ENCODE measurements around the gene APELA.

APELA gene

GRCh38 chr4:164866817-164867490 lies 10.0 kb upstream of the APELA start:
- ChIA-PET CTCF (no interaction called here), POLR2A (no interaction called here)
- no peak for DNase-seq (ENCODE audit: extremely low spot score)
- TF ChIP-seq HDGF (IDR thresholded peaks at IDR 0.05; ENCODE audit: borderline replicate concordance) (no peak), ZNF384 (IDR thresholded peaks at IDR 0.05) (no peak), LEF1 (IDR thresholded peaks at IDR 0.05; ENCODE audit: borderline replicate concordance) (no peak), PKNOX1 (IDR thresholded peaks at IDR 0.05) (no peak), CTBP1 (IDR thresholded peaks at IDR 0.05; ENCODE audit: borderline replicate concordance) (no peak), SUZ12 (IDR thresholded peaks at IDR 0.05) (no peak), FOXM1 (IDR thresholded peaks at IDR 0.05; ENCODE audit: borderline replicate concordance) (no peak), TARDBP (IDR thresholded peaks at IDR 0.05) (no peak), ELF4 (IDR thresholded peaks at IDR 0.05) (no peak), SP1 (IDR thresholded peaks at IDR 0.05) (no peak), BHLHE40 (IDR thresholded peaks at IDR 0.05; ENCODE audit: borderline replicate concordance) (no peak)

- POLR2A ChIA-PET, result no interaction called here
Observed at GRCh38 chr4:164871673-164872072, 5.3 kb upstream of the APELA start.

GRCh38 chr4:164872481-164872880 lies 4.5 kb upstream of the APELA start:
- TF ChIP-seq LEF1 (IDR thresholded peaks at IDR 0.05; ENCODE audit: borderline replicate concordance) (no peak), FOXK2 (IDR thresholded peaks at IDR 0.05) (no peak), PKNOX1 (IDR thresholded peaks at IDR 0.05) (no peak), SUZ12 (IDR thresholded peaks at IDR 0.05) (no peak), HDGF (IDR thresholded peaks at IDR 0.05; ENCODE audit: borderline replicate concordance) (no peak)
- CTCF ChIA-PET, result no interaction called here
- POLR2A ChIA-PET, result no interaction called here

More at GRCh38 chr4:164871673-164872072, 5.3 kb upstream of the APELA start:
- DNase-seq (ENCODE audit: extremely low spot score), result no peak
- CTCF ChIA-PET, result no interaction called here
- TF ChIP-seq BHLHE40 (IDR thresholded peaks at IDR 0.05; ENCODE audit: borderline replicate concordance), result no peak
- TF ChIP-seq FOXM1 (IDR thresholded peaks at IDR 0.05; ENCODE audit: borderline replicate concordance), result no peak
- TF ChIP-seq ELF4 (IDR thresholded peaks at IDR 0.05), result no peak
- TF ChIP-seq FOXK2 (IDR thresholded peaks at IDR 0.05), result no peak
- TF ChIP-seq SP1 (IDR thresholded peaks at IDR 0.05), result no peak
- TF ChIP-seq CTBP1 (IDR thresholded peaks at IDR 0.05; ENCODE audit: borderline replicate concordance), result no peak
- no peak for TF ChIP-seq ZNF384 (IDR thresholded peaks at IDR 0.05)
- no peak for TF ChIP-seq FOXA1 (IDR thresholded peaks at IDR 0.05)
- no peak for TF ChIP-seq ARNT (IDR thresholded peaks at IDR 0.05)
- no peak for TF ChIP-seq L3MBTL2 (conservative IDR thresholded peaks at IDR 0.05)
- TF ChIP-seq LEF1 (IDR thresholded peaks at IDR 0.05; ENCODE audit: borderline replicate concordance), result no peak
- TF ChIP-seq PKNOX1 (IDR thresholded peaks at IDR 0.05), result no peak
- TF ChIP-seq HDGF (IDR thresholded peaks at IDR 0.05; ENCODE audit: borderline replicate concordance), result no peak
- no peak for TF ChIP-seq SUZ12 (IDR thresholded peaks at IDR 0.05)
- no peak for TF ChIP-seq TARDBP (IDR thresholded peaks at IDR 0.05)
- TF ChIP-seq NFRKB (IDR thresholded peaks at IDR 0.05), result no peak

GRCh38 chr4:164874789-164875188 lies 2.2 kb upstream of the APELA start:
- ChIA-PET POLR2A (no interaction called here), CTCF (no interaction called here)
- no peak for TF ChIP-seq ARNT (IDR thresholded peaks at IDR 0.05)
- TF ChIP-seq PKNOX1 (IDR thresholded peaks at IDR 0.05), result no peak
- no peak for TF ChIP-seq TARDBP (IDR thresholded peaks at IDR 0.05)
- TF ChIP-seq SP1 (IDR thresholded peaks at IDR 0.05), result no peak
- no peak for TF ChIP-seq HDGF (IDR thresholded peaks at IDR 0.05; ENCODE audit: borderline replicate concordance)
- TF ChIP-seq ELF4 (IDR thresholded peaks at IDR 0.05), result no peak
- TF ChIP-seq CTBP1 (IDR thresholded peaks at IDR 0.05; ENCODE audit: borderline replicate concordance), result no peak
- no peak for TF ChIP-seq FOXM1 (IDR thresholded peaks at IDR 0.05; ENCODE audit: borderline replicate concordance)
- TF ChIP-seq BHLHE40 (IDR thresholded peaks at IDR 0.05; ENCODE audit: borderline replicate concordance), result no peak
- no peak for TF ChIP-seq FOXA1 (IDR thresholded peaks at IDR 0.05)
- no peak for DNase-seq (ENCODE audit: extremely low spot score)

More at GRCh38 chr4:164872481-164872880, 4.5 kb upstream of the APELA start:
- no peak for DNase-seq (ENCODE audit: extremely low spot score)

GRCh38 chr4:164880489-164881262 lies 3.7 kb downstream of the APELA start:
- CTCF ChIA-PET, result interaction anchor here (0.7 to 0.9 kb wide), 3 partner anchors 40 to 583 kb away, joined by 3 to 4 read pairs (median 3); no protein-coding TSS in a partner anchor
- POLR2A ChIA-PET, result no interaction called here
- TF ChIP-seq ZNF384 (IDR thresholded peaks at IDR 0.05) (no peak), TARDBP (IDR thresholded peaks at IDR 0.05) (no peak), LEF1 (IDR thresholded peaks at IDR 0.05; ENCODE audit: borderline replicate concordance) (no peak), NFRKB (IDR thresholded peaks at IDR 0.05) (no peak), FOXK2 (IDR thresholded peaks at IDR 0.05) (no peak), CTBP1 (IDR thresholded peaks at IDR 0.05; ENCODE audit: borderline replicate concordance) (no peak), ELF4 (IDR thresholded peaks at IDR 0.05) (no peak), ARNT (IDR thresholded peaks at IDR 0.05) (no peak), PKNOX1 (IDR thresholded peaks at IDR 0.05) (no peak), SUZ12 (IDR thresholded peaks at IDR 0.05) (no peak), FOXA1 (IDR thresholded peaks at IDR 0.05) (no peak), BHLHE40 (IDR thresholded peaks at IDR 0.05; ENCODE audit: borderline replicate concordance) (no peak)
- no peak for DNase-seq (ENCODE audit: extremely low spot score)

All from HEK293T (cell line).